ENCODE results near the gene IQGAP3.

IQGAP3 gene

GRCh38 chr1:156499194-156499841 lies 73.0 kb downstream of the IQGAP3 start:
- H3K4me3 ChIP-seq (ENCODE audit: low read length) = peak overlapping the region; percentile 85
- DNase-seq (ENCODE audit: low read depth) = peak; percentile 31
- TF ChIP-seq CTCF (IDR thresholded peaks at IDR 0.05; ENCODE audit: insufficient read depth, low read depth, low read length, missing control alignments) = no peak

DNA sequence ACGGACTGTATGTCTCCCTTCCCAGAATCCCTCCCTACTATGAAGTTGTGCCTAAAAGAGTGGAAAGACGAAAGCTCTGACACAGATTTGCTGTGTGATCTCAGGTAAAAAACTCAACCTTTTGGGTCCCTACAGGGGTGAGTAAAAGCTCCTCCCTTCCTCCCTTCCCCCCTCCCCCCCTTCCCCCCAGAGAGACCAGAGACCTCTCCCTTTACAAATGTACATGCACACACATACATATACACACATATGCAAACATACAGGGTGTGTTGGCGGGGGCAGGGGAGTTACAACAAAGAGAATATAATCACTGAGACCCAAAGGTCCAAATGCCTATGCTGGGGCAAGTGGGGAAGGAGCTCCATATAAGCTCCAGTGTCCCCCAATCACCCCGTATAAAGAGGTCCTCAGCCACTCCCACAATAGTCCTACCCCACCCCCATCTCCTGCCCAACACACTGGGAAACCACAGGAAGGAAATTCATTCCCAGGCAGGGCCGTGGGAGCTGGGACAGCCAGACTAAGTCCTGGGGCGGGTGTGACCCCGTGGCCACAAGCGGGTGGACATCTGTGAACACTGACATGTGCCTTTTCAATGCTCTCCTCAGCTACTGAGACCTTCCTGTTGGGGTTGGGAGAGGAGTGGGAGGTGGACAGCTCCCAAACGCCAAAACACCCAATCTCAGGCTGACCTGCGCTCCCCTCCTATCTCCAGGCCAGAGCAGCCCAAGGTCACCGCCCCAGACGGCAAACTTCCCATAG lies 73.8 kb downstream of the IQGAP3 start:
- peak overlapping the region; percentile 85 for H3K4me3 ChIP-seq (ENCODE audit: low read length)
- DNase-seq (ENCODE audit: low read depth) = peak; percentile 11
- TF ChIP-seq CTCF (IDR thresholded peaks at IDR 0.05; ENCODE audit: insufficient read depth, low read depth, low read length, missing control alignments) = no peak

- peak overlapping the region; percentile 5 for H3K4me3 ChIP-seq (ENCODE audit: low read length)
- no peak for DNase-seq (ENCODE audit: low read depth)
- TF ChIP-seq CTCF (IDR thresholded peaks at IDR 0.05; ENCODE audit: insufficient read depth, low read depth, low read length, missing control alignments) = no peak
Observed at GRCh38 chr1:156497743-156498431, 74.5 kb downstream of the IQGAP3 start.

GRCh38 chr1:156497078-156497742 lies 75.2 kb downstream of the IQGAP3 start:
- TF ChIP-seq CTCF (IDR thresholded peaks at IDR 0.05; ENCODE audit: insufficient read depth, low read depth, low read length, missing control alignments) = no peak
- H3K4me3 ChIP-seq (ENCODE audit: low read length) = no peak overlapping the region
- DNase-seq (ENCODE audit: low read depth) = no peak

- no peak for DNase-seq (ENCODE audit: low read depth)
- no peak for TF ChIP-seq CTCF (IDR thresholded peaks at IDR 0.05; ENCODE audit: insufficient read depth, low read depth, low read length, missing control alignments)
Observed at GRCh38 chr1:156496211-156496761, 76.1 kb downstream of the IQGAP3 start.

GRCh38 chr1:156495401-156496140 lies 76.8 kb downstream of the IQGAP3 start:
- H3K4me3 ChIP-seq (ENCODE audit: low read length) = no peak overlapping the region
- TF ChIP-seq CTCF (IDR thresholded peaks at IDR 0.05; ENCODE audit: insufficient read depth, low read depth, low read length, missing control alignments) = no peak
- no peak for DNase-seq (ENCODE audit: low read depth)

More at GRCh38 chr1:156496211-156496761, 76.1 kb downstream of the IQGAP3 start:
- no peak overlapping the region for H3K4me3 ChIP-seq (ENCODE audit: low read length)
